ENCODE data around the gene WDR45B.

Gene WDR45B

DNA sequence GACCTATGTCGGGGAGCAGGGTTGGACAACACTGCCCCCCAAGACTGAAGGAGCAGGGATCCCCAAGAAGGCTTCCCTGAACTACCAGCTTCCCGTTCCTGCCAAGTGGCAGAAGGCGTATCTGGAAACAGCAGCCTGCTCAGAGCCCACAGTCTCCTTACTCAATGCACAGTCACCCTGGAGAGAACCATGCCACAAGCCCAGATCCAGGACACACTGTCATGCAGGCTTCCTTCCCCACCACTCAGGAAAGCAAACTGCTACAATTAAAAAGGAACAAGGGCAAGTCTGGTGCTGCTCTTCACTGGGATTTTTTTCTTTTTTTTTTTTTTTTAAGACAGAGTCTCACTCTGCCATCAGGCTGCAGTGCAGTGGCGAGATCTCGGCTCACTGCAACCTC lies 8.2 kb downstream of the WDR45B start:
- Histone ChIP-seq H3K36me3 (replicated peaks; ENCODE audit: low read depth, low read length) (peaks cover 48% of the 10 kb centered on the region), H3K27ac (ENCODE audit: low read length) (no peak overlapping the region), H3K9ac (ENCODE audit: low read length) (no peak overlapping the region), H3K4me2 (ENCODE audit: low read length) (no peak overlapping the region), H3K9me3 (ENCODE audit: insufficient read depth, low read length) (no peaks in the 10 kb centered on the region), H3K4me1 (ENCODE audit: low read length) (no peaks in the 10 kb centered on the region), H2AFZ (ENCODE audit: low read depth, low read length) (no peak overlapping the region), H4K20me1 (ENCODE audit: insufficient read depth, low read length) (peaks cover 36% of the 10 kb centered on the region), H3K79me2 (ENCODE audit: low read length) (peaks cover 85% of the 10 kb centered on the region), H3K27me3 (ENCODE audit: low read depth, low read length) (no peaks in the 10 kb centered on the region), H3K4me3 (ENCODE audit: low read length) (no peak overlapping the region)
- TF ChIP-seq EZH2phosphoT487 (IDR thresholded peaks at IDR 0.05; ENCODE audit: low read depth) = no peak
- TF ChIP-seq, protein P1, sequence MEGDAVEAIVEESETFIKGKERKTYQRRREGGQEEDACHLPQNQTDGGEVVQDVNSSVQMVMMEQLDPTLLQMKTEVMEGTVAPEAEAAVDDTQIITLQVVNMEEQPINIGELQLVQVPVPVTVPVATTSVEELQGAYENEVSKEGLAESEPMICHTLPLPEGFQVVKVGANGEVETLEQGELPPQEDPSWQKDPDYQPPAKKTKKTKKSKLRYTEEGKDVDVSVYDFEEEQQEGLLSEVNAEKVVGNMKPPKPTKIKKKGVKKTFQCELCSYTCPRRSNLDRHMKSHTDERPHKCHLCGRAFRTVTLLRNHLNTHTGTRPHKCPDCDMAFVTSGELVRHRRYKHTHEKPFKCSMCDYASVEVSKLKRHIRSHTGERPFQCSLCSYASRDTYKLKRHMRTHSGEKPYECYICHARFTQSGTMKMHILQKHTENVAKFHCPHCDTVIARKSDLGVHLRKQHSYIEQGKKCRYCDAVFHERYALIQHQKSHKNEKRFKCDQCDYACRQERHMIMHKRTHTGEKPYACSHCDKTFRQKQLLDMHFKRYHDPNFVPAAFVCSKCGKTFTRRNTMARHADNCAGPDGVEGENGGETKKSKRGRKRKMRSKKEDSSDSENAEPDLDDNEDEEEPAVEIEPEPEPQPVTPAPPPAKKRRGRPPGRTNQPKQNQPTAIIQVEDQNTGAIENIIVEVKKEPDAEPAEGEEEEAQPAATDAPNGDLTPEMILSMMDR (IDR thresholded peaks at IDR 0.05; ENCODE audit: low read depth, low read length) = no peak

DNA sequence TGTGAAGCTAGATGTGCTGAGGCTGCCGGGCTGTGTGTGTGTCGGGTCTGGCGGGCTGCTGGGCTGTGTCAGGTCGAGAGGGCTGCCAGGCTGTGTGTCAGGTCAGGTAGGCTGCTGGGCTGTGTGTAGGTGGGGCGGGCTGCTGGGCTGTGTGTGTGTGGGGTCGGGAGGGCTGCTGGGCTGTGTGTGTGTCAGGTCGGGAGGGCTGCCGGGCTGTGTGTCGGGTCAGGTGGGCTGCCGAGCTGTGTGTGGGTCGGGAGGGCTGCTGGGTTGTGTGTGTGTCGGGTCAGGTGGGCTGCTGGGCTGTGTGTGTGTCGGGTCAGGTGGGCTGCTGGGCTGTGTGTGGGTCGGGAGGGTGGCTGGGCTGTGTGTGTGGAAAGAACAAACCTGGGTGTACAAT lies 8.6 kb downstream of the WDR45B start:
- Histone ChIP-seq H3K4me2 (ENCODE audit: low read length) (no peak overlapping the region), H3K27ac (ENCODE audit: low read length) (no peak overlapping the region), H3K79me2 (ENCODE audit: low read length) (peaks cover 84% of the 10 kb centered on the region), H3K9me3 (ENCODE audit: insufficient read depth, low read length) (no peaks in the 10 kb centered on the region), H3K27me3 (ENCODE audit: low read depth, low read length) (no peaks in the 10 kb centered on the region), H3K4me1 (ENCODE audit: low read length) (no peaks in the 10 kb centered on the region), H3K9ac (ENCODE audit: low read length) (no peak overlapping the region), H3K36me3 (replicated peaks; ENCODE audit: low read depth, low read length) (peaks cover 48% of the 10 kb centered on the region), H2AFZ (ENCODE audit: low read depth, low read length) (no peak overlapping the region), H3K4me3 (ENCODE audit: low read length) (no peak overlapping the region), H4K20me1 (ENCODE audit: insufficient read depth, low read length) (peaks cover 34% of the 10 kb centered on the region)
- TF ChIP-seq, protein P1 (IDR thresholded peaks at IDR 0.05; ENCODE audit: low read depth, low read length) = no peak

DNA sequence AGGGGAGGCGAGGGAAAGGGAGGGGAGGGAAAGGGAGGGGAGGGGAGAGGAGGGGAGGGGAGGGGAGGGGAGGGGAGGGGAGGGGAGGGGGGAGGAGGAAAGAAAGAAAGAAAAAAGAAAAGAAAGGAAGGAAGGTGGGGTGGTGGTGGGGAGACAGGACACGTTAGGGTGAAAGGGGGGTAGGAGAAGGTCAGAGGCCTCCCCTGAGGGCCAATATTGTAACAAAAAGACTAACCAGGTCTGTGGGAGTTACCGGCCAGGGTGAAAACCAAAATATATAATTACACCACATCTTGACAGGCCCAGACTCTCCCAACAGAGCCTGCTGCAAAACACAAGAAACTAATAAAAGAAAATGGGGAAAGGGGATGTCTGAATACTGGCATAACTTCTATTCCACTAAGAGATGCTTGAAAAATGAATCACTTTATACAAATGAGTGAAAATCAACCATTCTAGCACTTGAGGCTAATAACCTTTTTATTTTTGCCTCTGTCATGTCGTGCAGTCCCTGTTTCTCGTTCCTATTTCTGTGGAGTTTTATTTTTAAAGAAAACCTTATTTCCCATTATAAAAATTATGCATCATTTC lies 10.0 kb downstream of the WDR45B start:
- Histone ChIP-seq H3K4me2 (ENCODE audit: low read length) (no peak overlapping the region), H3K9ac (ENCODE audit: low read length) (no peak overlapping the region), H3K27me3 (ENCODE audit: low read depth, low read length) (no peaks in the 10 kb centered on the region), H3K4me1 (ENCODE audit: low read length) (no peaks in the 10 kb centered on the region), H4K20me1 (ENCODE audit: insufficient read depth, low read length) (peaks cover 23% of the 10 kb centered on the region), H3K27ac (ENCODE audit: low read length) (no peak overlapping the region), H3K9me3 (ENCODE audit: insufficient read depth, low read length) (no peaks in the 10 kb centered on the region), H3K79me2 (ENCODE audit: low read length) (peaks cover 79% of the 10 kb centered on the region), H3K36me3 (replicated peaks; ENCODE audit: low read depth, low read length) (peaks cover 44% of the 10 kb centered on the region), H2AFZ (ENCODE audit: low read depth, low read length) (no peak overlapping the region), H3K4me3 (ENCODE audit: low read length) (no peak overlapping the region)
- TF ChIP-seq EZH2phosphoT487 (IDR thresholded peaks at IDR 0.05; ENCODE audit: low read depth) = no peak
- TF ChIP-seq, protein P1 (IDR thresholded peaks at IDR 0.05; ENCODE audit: low read depth, low read length) = no peak

DNA sequence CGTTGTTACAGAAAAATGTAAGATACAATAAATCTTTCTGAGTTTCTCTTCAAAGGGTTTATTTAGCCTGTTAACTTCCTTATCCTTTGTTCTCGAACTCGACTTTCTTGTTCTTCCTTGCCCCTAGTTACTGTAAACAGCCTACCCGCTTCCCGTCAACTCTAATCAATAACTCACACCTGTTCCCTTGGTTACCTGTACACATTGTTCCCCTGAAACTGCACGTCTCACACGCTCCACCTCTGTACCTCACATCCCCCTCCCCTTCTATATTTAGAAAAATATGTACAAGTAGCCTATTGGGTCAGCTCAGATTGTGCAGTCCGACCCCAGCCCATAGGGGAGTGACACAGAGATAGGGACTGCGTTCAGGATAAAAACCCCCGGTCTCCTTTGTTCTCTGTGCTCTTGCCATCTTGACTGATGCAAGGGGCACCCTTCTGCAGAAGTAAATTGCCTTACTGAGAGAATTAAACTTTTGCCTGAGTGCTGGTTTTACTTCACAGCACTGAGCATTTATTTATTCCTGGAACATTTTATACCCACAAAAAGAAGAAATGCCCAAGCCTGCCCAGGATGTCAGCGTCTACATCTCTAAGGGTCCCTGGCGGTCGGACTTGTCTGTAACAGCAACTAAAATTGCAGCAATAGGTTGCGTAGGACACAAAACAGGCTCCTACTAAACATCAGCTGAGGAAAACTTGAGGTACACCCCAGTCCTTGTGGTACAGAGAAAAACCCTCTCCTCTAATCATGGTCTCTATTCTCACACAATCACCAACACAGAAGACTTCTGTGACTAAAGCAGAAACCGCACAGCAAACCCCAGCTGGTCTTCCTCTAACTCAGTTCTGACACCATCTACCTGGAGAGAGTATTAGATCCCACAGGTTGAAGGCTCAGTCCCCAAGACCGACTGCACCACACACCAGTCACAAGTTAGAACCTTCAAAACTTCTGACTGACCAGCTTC lies 11.3 kb downstream of the WDR45B start:
- H3K27ac ChIP-seq (ENCODE audit: low read length) = no peak overlapping the region
- H3K27me3 ChIP-seq (ENCODE audit: low read depth, low read length) = no peaks in the 10 kb centered on the region
- no peak overlapping the region for H3K9ac ChIP-seq (ENCODE audit: low read length)

More for the DNA sequence above, 11.3 kb downstream of the WDR45B start:
- TF ChIP-seq EZH2phosphoT487 (IDR thresholded peaks at IDR 0.05; ENCODE audit: low read depth) = no peak
- Histone ChIP-seq H2AFZ (ENCODE audit: low read depth, low read length) (no peak overlapping the region), H3K4me1 (ENCODE audit: low read length) (no peaks in the 10 kb centered on the region), H3K4me3 (ENCODE audit: low read length) (no peak overlapping the region), H3K36me3 (replicated peaks; ENCODE audit: low read depth, low read length) (peaks cover 41% of the 10 kb centered on the region), H3K4me2 (ENCODE audit: low read length) (no peak overlapping the region), H3K9me3 (ENCODE audit: insufficient read depth, low read length) (no peaks in the 10 kb centered on the region), H3K79me2 (ENCODE audit: low read length) (peaks cover 78% of the 10 kb centered on the region), H4K20me1 (ENCODE audit: insufficient read depth, low read length) (peaks cover 23% of the 10 kb centered on the region)

Data from OCI-LY3 (cell line).